ENCODE results near the gene SMURF2. TPM values are rescaled to one million over a fixed set of nuclear protein-coding genes. Genes with fewer than 3 reads are reported as not detected.
A peak's percentile ranks its signal among the peaks of the same experiment; 100 is the strongest.

Gene SMURF2
- polyA plus RNA-seq, 1 of the 3 experiments (the other 2 are of a cell fraction), result 36.6 TPM

DNA sequence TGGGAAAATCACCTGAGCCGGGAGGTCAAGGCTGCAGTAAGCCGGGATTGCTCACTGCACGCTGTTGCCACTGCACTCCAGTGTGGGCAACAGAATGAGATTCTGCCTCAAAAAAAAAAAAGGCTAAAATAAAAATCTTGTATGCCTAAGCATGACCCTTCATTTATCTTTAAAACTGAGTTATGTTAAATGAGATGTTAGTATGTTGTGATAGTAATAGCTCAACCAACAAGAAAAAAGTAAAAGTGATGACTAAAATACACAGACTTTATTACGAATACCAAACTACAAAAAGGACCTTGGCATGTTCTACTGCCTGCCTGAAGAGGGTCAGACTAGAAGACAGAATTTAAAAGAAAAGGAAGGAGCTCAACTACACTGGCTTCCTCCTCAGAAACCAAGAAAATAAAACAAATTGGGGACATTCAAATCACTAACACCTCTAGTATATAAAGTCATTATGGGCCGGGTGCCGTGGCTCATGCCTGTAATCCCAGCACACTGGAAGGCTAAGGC is 4.4 kb downstream of the SMURF2 start:
- no peak for DNase-seq
- peak overlapping the region in 1 of 2 experiments; percentile 96; a peak in 2 of 4 replicates for H3K4me3 ChIP-seq (ENCODE audit: low read depth in 2 of 2, low read length in 1 of 2)
- POLR2A ChIA-PET, result no interaction called here
- no peaks in the 10 kb centered on the region for H3K9me2 ChIP-seq
- CTCF ChIA-PET, result interaction anchor here (1.0 to 2.1 kb wide), 2 partner anchors 8 to 11 kb away, joined by 3 to 11 read pairs; no protein-coding TSS in a partner anchor
- peaks cover 85% of the 10 kb centered on the region for H4K20me1 ChIP-seq (ENCODE audit: insufficient read depth)
- H3K4me1 ChIP-seq (ENCODE audit: control insufficient read depth in 1 of 2, insufficient read depth in 2 of 2, low read depth in 1 of 2, low read length in 1 of 2), result peaks cover 5 to 17% of the 10 kb centered on the region in 2 experiments
- peaks cover 10% of the 10 kb centered on the region for H3K9me3 ChIP-seq
- WGBS (ENCODE audit: low lambda C conversion rate), result 91% methylated on average over 6 of the region's 6 CpGs
- H3K27me3 ChIP-seq (ENCODE audit: insufficient read depth), result no peaks in the 10 kb centered on the region
- H2AFZ ChIP-seq (ENCODE audit: low read depth), result no peak overlapping the region
- peaks cover 76% of the 10 kb centered on the region for H3F3A ChIP-seq (replicated peaks; ENCODE audit: insufficient read depth)
- H3K9ac ChIP-seq, result peak overlapping the region; percentile 89
- peaks cover 96% of the 10 kb centered on the region for H3K79me2 ChIP-seq (ENCODE audit: insufficient read depth)
- peak overlapping the region in 1 of 2 experiments; percentile 84; a peak in 2 of 4 replicates for H3K27ac ChIP-seq (ENCODE audit: low read depth in 2 of 2, low read length in 1 of 2)
- peak overlapping the region; percentile 73 for H3K4me2 ChIP-seq
- H3K36me3 ChIP-seq (replicated peaks in 1 of 2; ENCODE audit: control insufficient read depth in 1 of 2, insufficient read depth in 2 of 2, low read length in 1 of 2), result peaks cover 0 to 46% of the 10 kb centered on the region in 2 experiments
- TF ChIP-seq FOXJ3 (CRISPR knock-in tag; IDR thresholded peaks at IDR 0.05) (no peak), ELF1 (IDR thresholded peaks at IDR 0.05) (no peak)
- TF ChIP-seq, protein P1, sequence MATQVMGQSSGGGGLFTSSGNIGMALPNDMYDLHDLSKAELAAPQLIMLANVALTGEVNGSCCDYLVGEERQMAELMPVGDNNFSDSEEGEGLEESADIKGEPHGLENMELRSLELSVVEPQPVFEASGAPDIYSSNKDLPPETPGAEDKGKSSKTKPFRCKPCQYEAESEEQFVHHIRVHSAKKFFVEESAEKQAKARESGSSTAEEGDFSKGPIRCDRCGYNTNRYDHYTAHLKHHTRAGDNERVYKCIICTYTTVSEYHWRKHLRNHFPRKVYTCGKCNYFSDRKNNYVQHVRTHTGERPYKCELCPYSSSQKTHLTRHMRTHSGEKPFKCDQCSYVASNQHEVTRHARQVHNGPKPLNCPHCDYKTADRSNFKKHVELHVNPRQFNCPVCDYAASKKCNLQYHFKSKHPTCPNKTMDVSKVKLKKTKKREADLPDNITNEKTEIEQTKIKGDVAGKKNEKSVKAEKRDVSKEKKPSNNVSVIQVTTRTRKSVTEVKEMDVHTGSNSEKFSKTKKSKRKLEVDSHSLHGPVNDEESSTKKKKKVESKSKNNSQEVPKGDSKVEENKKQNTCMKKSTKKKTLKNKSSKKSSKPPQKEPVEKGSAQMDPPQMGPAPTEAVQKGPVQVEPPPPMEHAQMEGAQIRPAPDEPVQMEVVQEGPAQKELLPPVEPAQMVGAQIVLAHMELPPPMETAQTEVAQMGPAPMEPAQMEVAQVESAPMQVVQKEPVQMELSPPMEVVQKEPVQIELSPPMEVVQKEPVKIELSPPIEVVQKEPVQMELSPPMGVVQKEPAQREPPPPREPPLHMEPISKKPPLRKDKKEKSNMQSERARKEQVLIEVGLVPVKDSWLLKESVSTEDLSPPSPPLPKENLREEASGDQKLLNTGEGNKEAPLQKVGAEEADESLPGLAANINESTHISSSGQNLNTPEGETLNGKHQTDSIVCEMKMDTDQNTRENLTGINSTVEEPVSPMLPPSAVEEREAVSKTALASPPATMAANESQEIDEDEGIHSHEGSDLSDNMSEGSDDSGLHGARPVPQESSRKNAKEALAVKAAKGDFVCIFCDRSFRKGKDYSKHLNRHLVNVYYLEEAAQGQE (IDR thresholded peaks at IDR 0.05; ENCODE audit: low read depth, low read length), result no peak

DNA sequence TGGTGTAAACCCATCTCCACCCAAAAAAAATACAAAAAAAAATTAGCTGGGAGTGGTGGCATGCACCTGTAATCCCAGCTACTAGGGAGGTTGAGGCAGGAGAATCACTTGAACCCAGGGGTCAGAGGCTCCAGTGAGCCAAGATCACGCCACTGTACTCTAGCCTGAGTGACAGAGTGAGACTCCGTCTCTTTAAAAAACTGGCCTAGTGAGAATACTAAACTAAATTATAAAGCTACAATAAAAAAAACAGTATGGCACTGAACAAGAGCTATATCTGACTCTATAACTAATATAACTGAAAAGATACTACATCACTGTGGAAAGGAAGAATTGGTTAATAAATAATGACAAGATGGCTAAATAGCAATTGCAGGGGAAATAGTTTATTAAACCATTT is 6.4 kb downstream of the SMURF2 start:
- ChIA-PET POLR2A (no interaction called here), CTCF (interaction anchor here (1.0 to 2.1 kb wide), 3 partner anchors 111 to 236 kb away, joined by 3 to 13 read pairs (median 3); partner anchors contain the start of gene CEP95)
- Histone ChIP-seq H3K9me2 (no peaks in the 10 kb centered on the region), H3F3A (replicated peaks; ENCODE audit: insufficient read depth) (peaks cover 83% of the 10 kb centered on the region), H3K9me3 (peaks cover 10% of the 10 kb centered on the region), H4K20me1 (ENCODE audit: insufficient read depth) (peaks cover 99% of the 10 kb centered on the region), H2AFZ (ENCODE audit: low read depth) (no peak overlapping the region), H3K9ac (no peak overlapping the region), H3K36me3 (replicated peaks in 1 of 2; ENCODE audit: control insufficient read depth in 1 of 2, insufficient read depth in 2 of 2, low read length in 1 of 2) (peaks cover 0 to 49% of the 10 kb centered on the region in 2 experiments), H3K4me3 (ENCODE audit: low read depth in 2 of 2, low read length in 1 of 2) (no peak overlapping the region), H3K79me2 (ENCODE audit: insufficient read depth) (peaks cover 100% of the 10 kb centered on the region), H3K27me3 (ENCODE audit: insufficient read depth) (no peaks in the 10 kb centered on the region), H3K27ac (ENCODE audit: low read depth in 2 of 2, low read length in 1 of 2) (0 out of 4 replicates have a peak overlapping the region, but pooled peaks of 1 of the 2 experiments have one; percentile 1), H3K4me1 (ENCODE audit: control insufficient read depth in 1 of 2, insufficient read depth in 2 of 2, low read depth in 1 of 2, low read length in 1 of 2) (peaks cover 2 to 18% of the 10 kb centered on the region in 2 experiments; a peak in 3 of 4 replicates), H3K4me2 (no peak overlapping the region; the same call in 1 of the 2 replicates)
- no peak for TF ChIP-seq EZH2phosphoT487 (IDR thresholded peaks at IDR 0.05; ENCODE audit: borderline replicate concordance, low read depth)
- DNase-seq, result no peak
- 98% methylated on average over 2 of the region's 2 CpGs for WGBS (ENCODE audit: low lambda C conversion rate)

DNA sequence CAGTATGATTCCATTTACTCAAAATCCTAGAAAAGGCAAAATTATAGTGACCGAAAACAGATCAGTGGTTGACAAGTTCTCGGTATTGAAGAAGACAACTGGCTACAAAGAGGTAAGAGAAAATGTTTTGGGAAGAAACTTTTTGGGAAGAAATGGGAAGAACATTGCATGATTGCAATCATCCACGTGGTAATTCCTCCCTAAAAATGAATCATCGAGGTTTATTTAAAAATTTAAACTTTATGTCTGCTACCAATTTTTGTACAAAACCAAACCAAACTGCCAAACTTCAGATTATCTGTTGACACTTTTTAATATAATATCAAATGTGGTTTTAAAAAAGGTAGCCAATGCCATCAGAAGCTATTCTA is 8.1 kb downstream of the SMURF2 start:
- Histone ChIP-seq H3K4me1 (ENCODE audit: control insufficient read depth in 1 of 2, insufficient read depth in 2 of 2, low read depth in 1 of 2, low read length in 1 of 2) (peaks cover 2 to 27% of the 10 kb centered on the region in 2 experiments; a peak in 3 of 4 replicates), H3K79me2 (ENCODE audit: insufficient read depth) (peaks cover 100% of the 10 kb centered on the region), H3K9me3 (peaks cover 10% of the 10 kb centered on the region), H3F3A (replicated peaks; ENCODE audit: insufficient read depth) (peaks cover 76% of the 10 kb centered on the region), H3K9ac (no peak overlapping the region), H3K27ac (ENCODE audit: low read depth in 2 of 2, low read length in 1 of 2) (peak overlapping the region in 1 of 2 experiments; percentile 33; a peak in 2 of 4 replicates), H4K20me1 (ENCODE audit: insufficient read depth) (peaks cover 98% of the 10 kb centered on the region), H3K9me2 (no peaks in the 10 kb centered on the region), H3K36me3 (replicated peaks in 1 of 2; ENCODE audit: control insufficient read depth in 1 of 2, insufficient read depth in 2 of 2, low read length in 1 of 2) (peaks cover 0 to 46% of the 10 kb centered on the region in 2 experiments), H3K4me2 (peak overlapping the region; percentile 25; the same call in 1 of the 2 replicates), H2AFZ (ENCODE audit: low read depth) (no peak overlapping the region), H3K27me3 (ENCODE audit: insufficient read depth) (no peaks in the 10 kb centered on the region), H3K4me3 (ENCODE audit: low read depth in 2 of 2, low read length in 1 of 2) (peak overlapping the region in 1 of 2 experiments; percentile 1; a peak in 1 of 4 replicates)
- POLR2A ChIA-PET, result no interaction called here
- CTCF ChIA-PET, result interaction anchor here (1.2 kb wide), 1 partner anchor 15 kb away, joined by 3 read pairs; no protein-coding TSS in a partner anchor
- no peak for DNase-seq
- TF ChIP-seq JUND (IDR thresholded peaks at IDR 0.05), result 0 out of 2 replicates have a peak, but pooled peaks have one; percentile 12
- TF ChIP-seq, protein P2, sequence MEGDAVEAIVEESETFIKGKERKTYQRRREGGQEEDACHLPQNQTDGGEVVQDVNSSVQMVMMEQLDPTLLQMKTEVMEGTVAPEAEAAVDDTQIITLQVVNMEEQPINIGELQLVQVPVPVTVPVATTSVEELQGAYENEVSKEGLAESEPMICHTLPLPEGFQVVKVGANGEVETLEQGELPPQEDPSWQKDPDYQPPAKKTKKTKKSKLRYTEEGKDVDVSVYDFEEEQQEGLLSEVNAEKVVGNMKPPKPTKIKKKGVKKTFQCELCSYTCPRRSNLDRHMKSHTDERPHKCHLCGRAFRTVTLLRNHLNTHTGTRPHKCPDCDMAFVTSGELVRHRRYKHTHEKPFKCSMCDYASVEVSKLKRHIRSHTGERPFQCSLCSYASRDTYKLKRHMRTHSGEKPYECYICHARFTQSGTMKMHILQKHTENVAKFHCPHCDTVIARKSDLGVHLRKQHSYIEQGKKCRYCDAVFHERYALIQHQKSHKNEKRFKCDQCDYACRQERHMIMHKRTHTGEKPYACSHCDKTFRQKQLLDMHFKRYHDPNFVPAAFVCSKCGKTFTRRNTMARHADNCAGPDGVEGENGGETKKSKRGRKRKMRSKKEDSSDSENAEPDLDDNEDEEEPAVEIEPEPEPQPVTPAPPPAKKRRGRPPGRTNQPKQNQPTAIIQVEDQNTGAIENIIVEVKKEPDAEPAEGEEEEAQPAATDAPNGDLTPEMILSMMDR (IDR thresholded peaks at IDR 0.05), result no peak
- WGBS (ENCODE audit: low lambda C conversion rate), result 78% methylated on average over 4 of the region's 4 CpGs
